ENCODE measurements around the gene TMEM255B. TPM values are rescaled to one million over a fixed set of nuclear protein-coding genes. Genes with fewer than 3 reads are reported as not detected.
"Not testable (repeated sequence)": the region's sequence is repeated elsewhere in the genome, so short reads cannot be mapped to it uniquely, and the experiment has no call there.

The TMEM255B gene
- polyA plus RNA-seq, 5 donors: 8.5 to 17.4 (median 13.3) TPM

- no peak for DNase-seq
Observed at GRCh38 chr13:113831061-113831460, 72.0 kb downstream of the TMEM255B start.

GRCh38 chr13:113832205-113832604, 73.2 kb downstream of the TMEM255B start:
- DNase-seq: no peak

GRCh38 chr13:113832631-113833030, 73.6 kb downstream of the TMEM255B start:
- DNase-seq: no peak

GRCh38 chr13:113833111-113833830, 74.2 kb downstream of the TMEM255B start:
- DNase-seq: no peak

- not testable (repeated sequence) for DNase-seq
Observed at GRCh38 chr13:113834006-113834405, 75.0 kb downstream of the TMEM255B start.

GRCh38 chr13:113834496-113835200, 75.6 kb downstream of the TMEM255B start:
- no peak for DNase-seq

GRCh38 chr13:113835461-113836270, 76.6 kb downstream of the TMEM255B start:
- DNase-seq: no peak

GRCh38 chr13:113836768-113837559, 77.9 kb downstream of the TMEM255B start:
- no peak for DNase-seq

GRCh38 chr13:113837560-113838355, 78.7 kb downstream of the TMEM255B start:
- DNase-seq: peak in 1 of 2 donors; percentile 64

GRCh38 chr13:113838711-113839201, 79.7 kb downstream of the TMEM255B start:
- no peak for DNase-seq

- DNase-seq: no peak
Observed at GRCh38 chr13:113839536-113840204, 80.6 kb downstream of the TMEM255B start.

GRCh38 chr13:113840541-113841352, 81.7 kb downstream of the TMEM255B start:
- peak in 1 of 2 donors; percentile 50 for DNase-seq

- no peak for DNase-seq
Observed at GRCh38 chr13:113841353-113841650, 82.3 kb downstream of the TMEM255B start.

GRCh38 chr13:113842336-113843062, 83.5 kb downstream of the TMEM255B start:
- DNase-seq: no peak

- DNase-seq: no peak
Observed at GRCh38 chr13:113843063-113843654, 84.1 kb downstream of the TMEM255B start.

GRCh38 chr13:113843864-113844556, 85.0 kb downstream of the TMEM255B start:
- DNase-seq: no peak

GRCh38 chr13:113845055-113845454, 86.0 kb downstream of the TMEM255B start:
- DNase-seq: no peak
